H1 (cell line): Measurements from ENCODE around the gene DFFB. TPM values are rescaled to one million over a fixed set of nuclear protein-coding genes. Genes with fewer than 3 reads are reported as not detected.

Experiments
- SIRT6 ChIP-seq: IDR thresholded peaks from one replicate; pipeline ENCODE4 v1.7.1; 2012; ENCODE audit warnings: low read length, inconsistent platforms
- ZNF274 ChIP-seq: IDR thresholded peaks from 2 replicates; pipeline ENCODE4 v1.7.0; 2012; ENCODE audit warnings: low read length, borderline replicate concordance; ENCODE audit errors: extremely low read depth
- polyA plus RNA-seq, 7 experiments: library from polyadenylated mRNA; depleted of rRNA in 3 of 7; stranded (reverse) in 5 of 7; unstranded in 2 of 7; fragments of >200 nt in 5 of 7; fragments of 200-250 nt in 2 of 7; gene quantifications; 1 replicate in 5 of 7; 2 replicates in 1 of 7; 4 replicates in 1 of 7; pipeline versions ENCODE4 v1.2.1 to v1.2.3, GENCODE V29; 2011 to 2013; ENCODE audit warnings: missing spikeins in 2 of 7, mixed read lengths in 2 of 7
- total RNA-seq: library from RNA; stranded (reverse); fragmentation: NEBNext Ultra II Directional; extraction: Animal tissue kit (Norgen Biotek cat#: 25700); gene quantifications from 2 replicates; pipeline ENCODE4 v1.2.1, GENCODE V29; 2021

DFFB gene
- total and polyA plus RNA-seq, 2 of the 8 experiments (the other 6 are each of a cell fraction or from before 2014, with no cell fraction given): 8.6 to 11.9 TPM

DNA sequence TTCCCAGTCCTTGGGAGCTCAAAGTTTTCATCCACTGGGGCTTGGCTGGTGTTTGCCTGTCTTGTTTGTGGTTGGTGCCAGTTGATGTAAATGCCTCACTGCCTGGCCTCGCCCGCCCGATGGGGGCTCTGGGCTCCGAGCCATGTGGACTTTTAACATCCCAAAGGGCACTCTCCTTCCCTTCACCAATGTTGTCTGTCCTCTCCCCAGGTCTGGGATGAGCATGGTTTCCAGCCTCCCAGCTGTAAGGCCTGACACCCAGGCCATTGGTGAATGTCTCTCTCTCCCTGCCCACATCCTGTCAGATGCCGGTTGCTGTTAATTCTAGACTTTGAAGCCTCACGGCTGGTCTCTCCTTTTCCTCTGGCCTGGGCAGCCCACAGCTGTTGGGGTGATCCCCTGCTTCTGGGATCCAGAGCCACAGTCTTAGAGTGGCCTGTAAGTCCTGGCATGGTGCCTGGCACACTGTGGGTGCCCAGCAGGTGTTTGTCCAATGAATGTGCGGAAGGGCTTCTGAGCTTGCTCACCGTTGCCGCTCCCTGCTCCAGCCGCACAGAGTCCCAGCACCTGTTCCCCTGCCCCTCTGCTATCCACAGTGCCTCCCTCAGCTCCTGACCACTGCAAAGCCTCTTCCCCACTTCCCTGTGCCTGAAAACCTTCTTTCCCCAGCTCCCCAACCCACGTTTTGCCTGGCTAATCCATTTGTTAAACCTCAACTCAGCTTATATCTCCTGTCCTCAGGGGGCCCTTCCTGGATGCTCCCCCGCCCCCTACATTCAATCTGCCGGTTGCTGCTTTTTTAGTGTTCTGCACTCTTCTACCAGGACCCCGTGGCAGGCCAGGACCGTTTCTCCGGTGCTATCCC is 46.1 kb downstream of the DFFB start (continued):
- no peak for TF ChIP-seq SIRT6
- no peak for TF ChIP-seq ZNF274
